HCT116 (cell line): ENCODE data around the gene DGKE.

ENCODE experiments used
- ATF3 ChIP-seq: IDR thresholded peaks from 2 replicates; pipeline ENCODE4 v1.6.1; 2012
- CBX3 ChIP-seq: IDR thresholded peaks from 2 replicates; pipeline ENCODE4 v1.6.1; 2012; ENCODE audit warnings: low read depth
- CEBPB ChIP-seq: IDR thresholded peaks from 2 replicates; pipeline ENCODE4 v1.6.1; 2012; ENCODE audit warnings: low read depth
- CTCF ChIP-seq, 3 experiments: fragments of 200-600 bp in 1 of 3; sonication (generic) in 1 of 3; IDR thresholded peaks in 2 of 3; conservative IDR thresholded peaks in 1 of 3; 2 replicates each; pipeline ENCODE4 v1.5.1; 2012 to 2017; ENCODE audit warnings: low read depth in 2 of 3, low read length in 2 of 3, antibody characterized with exemption in 1 of 3, borderline replicate concordance in 1 of 3, control low read depth in 1 of 3, mild to moderate bottlenecking in 1 of 3, mixed read lengths in 1 of 3, mixed run types in 1 of 3, moderate library complexity in 1 of 3; ENCODE audit not compliant: insufficient read depth in 1 of 3
- EZH2 ChIP-seq: fragments of 200-600 bp; sonication (generic); IDR thresholded peaks from 2 replicates; pipeline ENCODE4 v1.6.1; 2017; ENCODE audit warnings: antibody characterized with exemption, mixed run types
- EZH2phosphoT487 ChIP-seq: fragments of 200-600 bp; IDR thresholded peaks from 2 replicates; pipeline ENCODE4 v1.6.1; 2018; ENCODE audit warnings: antibody characterized with exemption, borderline replicate concordance
- POLR2A ChIP-seq: IDR thresholded peaks from 2 replicates; pipeline ENCODE4 v1.7.0; 2011; ENCODE audit warnings: borderline replicate concordance; ENCODE audit not compliant: insufficient read depth, insufficient read length; ENCODE audit errors: extremely low read depth
- POLR2AphosphoS5 ChIP-seq: IDR thresholded peaks from 2 replicates; pipeline ENCODE4 v1.6.1; 2011; ENCODE audit warnings: mild to moderate bottlenecking, low read depth, low read length, moderate library complexity
- RAD21 ChIP-seq: IDR thresholded peaks from 2 replicates; pipeline ENCODE4 v1.6.1; 2012; ENCODE audit warnings: low read depth, mild to moderate bottlenecking
- ZFX ChIP-seq: fragments of 450-650 bp; IDR thresholded peaks from 2 replicates; pipeline ENCODE4 v1.6.1; 2017
- TF ChIP-seq, protein P1 (sequence below): IDR thresholded peaks from 2 replicates; pipeline ENCODE4 v1.6.1; 2012; ENCODE audit warnings: low read depth

- TF ChIP-seq EZH2phosphoT487 = no peak
- no peak for TF ChIP-seq POLR2AphosphoS5
- TF ChIP-seq CTCF (IDR thresholded peaks at IDR 0.05 in 2 of 3, conservative IDR thresholded peaks at IDR 0.05 in 1 of 3; ENCODE audit: borderline replicate concordance in 1 of 3, insufficient read depth in 1 of 3, low read depth in 2 of 3, low read length in 2 of 3) = no peak
- no peak for TF ChIP-seq CEBPB
- TF ChIP-seq ZFX = no peak
- no peak for TF ChIP-seq CBX3
- no peak for TF ChIP-seq POLR2A
- no peak for TF ChIP-seq RAD21
- no peak for TF ChIP-seq ATF3
- TF ChIP-seq, protein P1, sequence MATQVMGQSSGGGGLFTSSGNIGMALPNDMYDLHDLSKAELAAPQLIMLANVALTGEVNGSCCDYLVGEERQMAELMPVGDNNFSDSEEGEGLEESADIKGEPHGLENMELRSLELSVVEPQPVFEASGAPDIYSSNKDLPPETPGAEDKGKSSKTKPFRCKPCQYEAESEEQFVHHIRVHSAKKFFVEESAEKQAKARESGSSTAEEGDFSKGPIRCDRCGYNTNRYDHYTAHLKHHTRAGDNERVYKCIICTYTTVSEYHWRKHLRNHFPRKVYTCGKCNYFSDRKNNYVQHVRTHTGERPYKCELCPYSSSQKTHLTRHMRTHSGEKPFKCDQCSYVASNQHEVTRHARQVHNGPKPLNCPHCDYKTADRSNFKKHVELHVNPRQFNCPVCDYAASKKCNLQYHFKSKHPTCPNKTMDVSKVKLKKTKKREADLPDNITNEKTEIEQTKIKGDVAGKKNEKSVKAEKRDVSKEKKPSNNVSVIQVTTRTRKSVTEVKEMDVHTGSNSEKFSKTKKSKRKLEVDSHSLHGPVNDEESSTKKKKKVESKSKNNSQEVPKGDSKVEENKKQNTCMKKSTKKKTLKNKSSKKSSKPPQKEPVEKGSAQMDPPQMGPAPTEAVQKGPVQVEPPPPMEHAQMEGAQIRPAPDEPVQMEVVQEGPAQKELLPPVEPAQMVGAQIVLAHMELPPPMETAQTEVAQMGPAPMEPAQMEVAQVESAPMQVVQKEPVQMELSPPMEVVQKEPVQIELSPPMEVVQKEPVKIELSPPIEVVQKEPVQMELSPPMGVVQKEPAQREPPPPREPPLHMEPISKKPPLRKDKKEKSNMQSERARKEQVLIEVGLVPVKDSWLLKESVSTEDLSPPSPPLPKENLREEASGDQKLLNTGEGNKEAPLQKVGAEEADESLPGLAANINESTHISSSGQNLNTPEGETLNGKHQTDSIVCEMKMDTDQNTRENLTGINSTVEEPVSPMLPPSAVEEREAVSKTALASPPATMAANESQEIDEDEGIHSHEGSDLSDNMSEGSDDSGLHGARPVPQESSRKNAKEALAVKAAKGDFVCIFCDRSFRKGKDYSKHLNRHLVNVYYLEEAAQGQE = no peak
- no peak for TF ChIP-seq EZH2
These were observed 9.4 kb upstream of the DGKE start for GRCh38 chr17:56824503-56824902.
